Aorta (tissue), 5 donors: ENCODE data around the gene CEP112. TPM values are rescaled to one million over a fixed set of nuclear protein-coding genes. Genes with fewer than 3 reads are reported as not detected.

Experiments used
- ATAC-seq: fragments of 200-7000 bp; cut with Tn5 transposase; one replicate; pipeline ENCODE4 v1.9.1; 2022; ENCODE audit warnings: moderate library complexity; ENCODE audit not compliant: low FRiP score
- DNase-seq, 2 donors: peaks; one replicate each; pipeline ENCODE4 v3.0.0-alpha.2; 2020
- H3K27ac ChIP-seq, 2 donors: one replicate each; pipeline ENCODE4 v1.5.1; 2013; ENCODE audit warnings: low read length in 2 of 2, mild to moderate bottlenecking in 2 of 2, moderate library complexity in 2 of 2, control low read depth in 1 of 2, inconsistent platforms in 1 of 2, low read depth in 1 of 2
- H3K27me3 ChIP-seq, 2 donors: one replicate each; pipeline ENCODE4 v1.6.1; 2013; ENCODE audit warnings: control low read depth in 1 of 2, low read length in 1 of 2, mild to moderate bottlenecking in 1 of 2, moderate library complexity in 1 of 2; ENCODE audit not compliant: insufficient read depth in 2 of 2, control insufficient read depth in 1 of 2
- H3K36me3 ChIP-seq, 2 donors: one replicate each; pipeline ENCODE4 v1.6.1; 2013; ENCODE audit warnings: control low read depth in 1 of 2, low read length in 1 of 2, mild to moderate bottlenecking in 1 of 2; ENCODE audit not compliant: insufficient read depth in 2 of 2, control insufficient read depth in 1 of 2
- H3K4me1 ChIP-seq, 2 donors: one replicate each; pipeline ENCODE4 v1.6.1; 2013; ENCODE audit warnings: low read length in 2 of 2, control low read depth in 1 of 2, mild to moderate bottlenecking in 1 of 2, moderate library complexity in 1 of 2; ENCODE audit not compliant: insufficient read depth in 2 of 2, control insufficient read depth in 1 of 2
- H3K4me3 ChIP-seq, 2 donors: one replicate each; pipeline ENCODE4 v1.5.1; 2013; ENCODE audit warnings: low read length in 2 of 2, control low read depth in 1 of 2, mild to moderate bottlenecking in 1 of 2
- H3K9me3 ChIP-seq: one replicate; pipeline ENCODE4 v1.6.1; 2013; ENCODE audit warnings: mild to moderate bottlenecking, low read length; ENCODE audit not compliant: control insufficient read depth
- WGBS, 2 donors: extraction: QIAGEN DNeasy Blood & Tissue Kit; methylation state at CpG; one replicate each; pipeline ENCODE4 v1.1.7; 2013; 5-methylcytosine and 5-hydroxymethylcytosine counted together
- intact Hi-C, 2 donors: fragments of 100-400 bp; cut with DNase I; formaldehyde crosslinking; loops; one replicate each; pipeline versions ENCODE4 v1.14.2 to v1.15.0; 2022
- polyA plus RNA-seq, 2 donors: library from polyadenylated mRNA; stranded (reverse); fragments of 200-250 nt; gene quantifications; one replicate each; pipeline ENCODE4 v1.2.3, GENCODE V29; 2013
- total RNA-seq, 2 donors: library from RNA; stranded (reverse); fragmentation: NEBNext Ultra II Directional; extraction: Animal tissue kit (Norgen Biotek cat#: 25700); gene quantifications; one replicate each; pipeline ENCODE4 v1.2.1, GENCODE V29; 2021
- donor health status: healthy with polysubstance abuse.
- donor health status: Bipolar disorder and iron deficiency.
- donor health status: DM: no; HTN: no; CAD: no.
- donor health status: DM: no; HTN: no; CAD: no.
- donor health status: DM: yes; HTN: yes; CAD: no.

The CEP112 gene
- total and polyA plus RNA-seq, 4 donors, result 17.5 to 47.5 (median 30.7) TPM

GRCh38 chr17:65589321-65589720, 602.6 kb downstream of the CEP112 start:
- DNase-seq (no peak), ATAC-seq (no peak)
- intact Hi-C loops, result no loop called here
- Histone ChIP-seq H3K27me3 (no peaks in the 10 kb centered on the region), H3K4me1 (peaks cover 0 to 5% of the 10 kb centered on the region in 2 donors), H3K36me3 (no peaks in the 10 kb centered on the region), H3K27ac (no peak overlapping the region), H3K9me3 (no peaks in the 10 kb centered on the region), H3K4me3 (no peak overlapping the region)
- 85 to 91% methylated on average over 5 of the region's 5 CpGs for WGBS, 2 donors

- H3K4me3 ChIP-seq, result no peak overlapping the region
- intact Hi-C loops, result no loop called here
- H3K4me1 ChIP-seq, result peaks cover 0 to 5% of the 10 kb centered on the region in 2 donors
- DNase-seq (no peak), ATAC-seq (no peak)
- no peak overlapping the region for H3K27ac ChIP-seq
- no peaks in the 10 kb centered on the region for H3K27me3 ChIP-seq
- WGBS, 2 donors, result 88 to 89% methylated on average over 9 of the region's 9 CpGs
- H3K9me3 ChIP-seq, result no peaks in the 10 kb centered on the region
- H3K36me3 ChIP-seq, result no peaks in the 10 kb centered on the region
These were observed 603.6 kb downstream of the CEP112 start for GRCh38 chr17:65588181-65588808.

GRCh38 chr17:65587534-65588180, 604.3 kb downstream of the CEP112 start:
- H3K9me3 ChIP-seq, result no peaks in the 10 kb centered on the region
- peaks cover 0 to 5% of the 10 kb centered on the region in 2 donors for H3K4me1 ChIP-seq
- no peaks in the 10 kb centered on the region for H3K27me3 ChIP-seq
- intact Hi-C loops, result no loop called here
- no peaks in the 10 kb centered on the region for H3K36me3 ChIP-seq
- DNase-seq, result no peak
- no peak overlapping the region for H3K4me3 ChIP-seq
- H3K27ac ChIP-seq, result no peak overlapping the region
- no peak for ATAC-seq
- 91 to 93% methylated on average over 10 of the region's 10 CpGs for WGBS, 2 donors

- no peak for ATAC-seq
- no peak for DNase-seq
- H3K4me3 ChIP-seq, result no peak overlapping the region
- H3K9me3 ChIP-seq, result no peaks in the 10 kb centered on the region
- no peaks in the 10 kb centered on the region for H3K36me3 ChIP-seq
- intact Hi-C loops, result no loop called here
- no peak overlapping the region for H3K27ac ChIP-seq
- H3K27me3 ChIP-seq, result no peaks in the 10 kb centered on the region
- WGBS, 2 donors, result 93 to 95% methylated on average over 9 of the region's 9 CpGs
- peaks cover 0 to 5% of the 10 kb centered on the region in 2 donors for H3K4me1 ChIP-seq
These were observed 605.0 kb downstream of the CEP112 start for GRCh38 chr17:65586899-65587298.

Other genes starting within 250 kb of the CEP112 start
- not detected for gene APOH, start 37.3 kb upstream of the CEP112 start, total RNA-seq
- 1 to 10 TPM in 1 of 2 donors, not detected in 1; 1.1 TPM for gene APOH, start 37.3 kb upstream of the CEP112 start, polyA plus RNA-seq
- 10 to 100 TPM; 11.9 to 15.4 TPM for gene PRKCA, start 110.5 kb upstream of the CEP112 start, total RNA-seq
- gene PRKCA, start 110.5 kb upstream of the CEP112 start, polyA plus RNA-seq, result 1 to 10 TPM; 2.7 to 6.3 TPM